Right ventricle myocardium inferior (tissue), 1 donor: ENCODE data around the gene HAL. TPM values are rescaled to one million over a fixed set of nuclear protein-coding genes. Genes with fewer than 3 reads are reported as not detected.

Experiments
- ATAC-seq: fragments of 200-7000 bp; cut with Tn5 transposase; one replicate; pipeline ENCODE4 v1.9.1; 2020; ENCODE audit warnings: mild to moderate bottlenecking, moderate library complexity
- DNase-seq: peaks from one replicate; pipeline ENCODE4 v3.0.0; 2021; ENCODE audit errors: missing footprints
- intact Hi-C: fragments of 100-400 bp; cut with DNase I; formaldehyde crosslinking; loops from one replicate; pipeline ENCODE4 v1.11.0; 2022
- total RNA-seq: library from RNA; stranded (reverse); fragmentation: NEBNext Ultra II Directional; extraction: Animal tissue kit (Norgen Biotek cat#: 25700); gene quantifications from one replicate; pipeline ENCODE4 v1.2.1, GENCODE V29; 2021
- donor health status: DM: no; HTN: yes; CAD: no; lungs with severe emphysema.

Gene HAL
- total RNA-seq, 1 donor from 2014 or later = 0.68 TPM

GRCh38 chr12:96020314-96021003, 24.3 kb upstream of the HAL start:
- ATAC-seq (no peak), DNase-seq (no peak)
- intact Hi-C loops = no loop called here

GRCh38 chr12:96015672-96016071, 19.5 kb upstream of the HAL start:
- DNase-seq (no peak), ATAC-seq (no peak)
- intact Hi-C loops = no loop called here

- no peak for DNase-seq
- peak; percentile 37 for ATAC-seq
- intact Hi-C loops = no loop called here
These were observed 18.9 kb upstream of the HAL start for GRCh38 chr12:96014943-96015599.

GRCh38 chr12:96007729-96008128, 11.6 kb upstream of the HAL start:
- DNase-seq = no peak
- intact Hi-C loops = no loop called here
- no peak for ATAC-seq

- ATAC-seq (no peak), DNase-seq (no peak)
- intact Hi-C loops = no loop called here
These were observed 10.6 kb upstream of the HAL start for GRCh38 chr12:96006727-96007126.

- DNase-seq = no peak
- no peak for ATAC-seq
- intact Hi-C loops = no loop called here
These were observed 4.7 kb upstream of the HAL start for GRCh38 chr12:96000858-96001257.

GRCh38 chr12:95999484-95999883, 3.3 kb upstream of the HAL start:
- intact Hi-C loops = loop anchor here (5.0 kb wide), 2 partner anchors 182 to 422 kb away; no protein-coding TSS in a partner anchor
- no peak for ATAC-seq
- DNase-seq = no peak

GRCh38 chr12:95998611-95999286, 2.6 kb upstream of the HAL start:
- intact Hi-C loops = loop anchor here (1.0 to 5.0 kb wide), 3 partner anchors 80 to 421 kb away; no protein-coding TSS in a partner anchor
- DNase-seq = no peak
- peak; percentile 85 for ATAC-seq

- DNase-seq = no peak
- intact Hi-C loops = loop anchor here (1.0 to 5.0 kb wide), 3 partner anchors 80 to 421 kb away; no protein-coding TSS in a partner anchor
These were observed 1.9 kb upstream of the HAL start for GRCh38 chr12:95997911-95998510.

GRCh38 chr12:95997276-95997675, 1.1 kb upstream of the HAL start:
- ATAC-seq (no peak), DNase-seq (no peak)
- intact Hi-C loops = loop anchor here (5.0 kb wide), 2 partner anchors 180 to 420 kb away; no protein-coding TSS in a partner anchor

More at GRCh38 chr12:95997911-95998510, 1.9 kb upstream of the HAL start:
- no peak for ATAC-seq

- DNase-seq (peak; percentile 70), ATAC-seq (no peak)
- intact Hi-C loops = loop anchor here (5.0 kb wide), 2 partner anchors 178 to 418 kb away; no protein-coding TSS in a partner anchor
These were observed 709 bp downstream of the HAL start for GRCh38 chr12:95995238-95996031.

- intact Hi-C loops = no loop called here
- DNase-seq (no peak), ATAC-seq (no peak)
These were observed 1.7 kb downstream of the HAL start for GRCh38 chr12:95994476-95994875.

GRCh38 chr12:95993907-95994306, 2.2 kb downstream of the HAL start:
- no peak for DNase-seq
- intact Hi-C loops = no loop called here
- no peak for ATAC-seq

GRCh38 chr12:95990136-95990535, 6.0 kb downstream of the HAL start:
- ATAC-seq = no peak
- DNase-seq = no peak
- intact Hi-C loops = no loop called here

GRCh38 chr12:95989504-95990123, 6.5 kb downstream of the HAL start:
- no peak for DNase-seq
- intact Hi-C loops = no loop called here
- no peak for ATAC-seq

- DNase-seq (no peak), ATAC-seq (no peak)
- intact Hi-C loops = no loop called here
These were observed 7.5 kb downstream of the HAL start for GRCh38 chr12:95988506-95989275.
